Gastroesophageal sphincter (tissue), 3 donors: ENCODE data around the gene VPS35L.

Experiments
- EP300 ChIP-seq: sonication (generic); formaldehyde crosslinking; IDR thresholded peaks from one replicate; pipeline ENCODE4 v1.6.1; 2017; ENCODE audit warnings: antibody characterized with exemption, mild to moderate bottlenecking
- POLR2A ChIP-seq, 2 donors: fragments of 450-650 bp; IDR thresholded peaks; one replicate each; pipeline ENCODE4 v1.6.1; 2017; ENCODE audit warnings: antibody characterized with exemption in 2 of 2, mild to moderate bottlenecking in 2 of 2, moderate library complexity in 1 of 2
- POLR2AphosphoS5 ChIP-seq: sonication (generic); formaldehyde crosslinking; IDR thresholded peaks from one replicate; pipeline ENCODE4 v1.6.1; 2017; ENCODE audit warnings: antibody characterized with exemption
- TF ChIP-seq, protein P1 (sequence below), 4 experiments: fragments of 200-600 bp in 2 of 4; fragments of 450-650 bp in 2 of 4; sonication (generic) in 1 of 4; IDR thresholded peaks; one replicate each; pipeline ENCODE4 v1.5.1; 2017 to 2019; ENCODE audit warnings: antibody characterized with exemption in 4 of 4, mild to moderate bottlenecking in 2 of 4, moderate library complexity in 2 of 4

DNA sequence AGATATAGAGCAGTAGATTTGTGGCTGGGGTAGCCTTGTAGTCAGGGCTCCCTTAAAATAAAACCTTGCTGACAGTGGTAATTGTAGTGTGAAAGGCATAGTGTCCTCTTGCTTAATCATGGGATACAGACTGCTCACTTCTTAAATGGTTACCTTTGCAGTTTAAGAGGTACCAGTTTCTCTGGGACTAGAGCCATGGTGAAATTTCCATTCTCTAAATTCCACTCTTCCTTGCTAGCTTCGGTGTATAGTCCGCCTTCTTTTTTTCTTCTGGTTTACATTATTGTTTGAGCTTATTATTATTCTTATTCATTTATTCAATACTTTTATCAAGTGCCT is 30.1 kb upstream of the VPS35L start:
- TF ChIP-seq, protein P1, sequence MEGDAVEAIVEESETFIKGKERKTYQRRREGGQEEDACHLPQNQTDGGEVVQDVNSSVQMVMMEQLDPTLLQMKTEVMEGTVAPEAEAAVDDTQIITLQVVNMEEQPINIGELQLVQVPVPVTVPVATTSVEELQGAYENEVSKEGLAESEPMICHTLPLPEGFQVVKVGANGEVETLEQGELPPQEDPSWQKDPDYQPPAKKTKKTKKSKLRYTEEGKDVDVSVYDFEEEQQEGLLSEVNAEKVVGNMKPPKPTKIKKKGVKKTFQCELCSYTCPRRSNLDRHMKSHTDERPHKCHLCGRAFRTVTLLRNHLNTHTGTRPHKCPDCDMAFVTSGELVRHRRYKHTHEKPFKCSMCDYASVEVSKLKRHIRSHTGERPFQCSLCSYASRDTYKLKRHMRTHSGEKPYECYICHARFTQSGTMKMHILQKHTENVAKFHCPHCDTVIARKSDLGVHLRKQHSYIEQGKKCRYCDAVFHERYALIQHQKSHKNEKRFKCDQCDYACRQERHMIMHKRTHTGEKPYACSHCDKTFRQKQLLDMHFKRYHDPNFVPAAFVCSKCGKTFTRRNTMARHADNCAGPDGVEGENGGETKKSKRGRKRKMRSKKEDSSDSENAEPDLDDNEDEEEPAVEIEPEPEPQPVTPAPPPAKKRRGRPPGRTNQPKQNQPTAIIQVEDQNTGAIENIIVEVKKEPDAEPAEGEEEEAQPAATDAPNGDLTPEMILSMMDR (IDR thresholded peaks at IDR 0.05), result no peak
- no peak for TF ChIP-seq POLR2A (IDR thresholded peaks at IDR 0.05)
- no peak for TF ChIP-seq EP300
- no peak for TF ChIP-seq POLR2AphosphoS5
